ENCODE results near the gene TMEM35B. TPM values are rescaled to one million over a fixed set of nuclear protein-coding genes. Genes with fewer than 3 reads are reported as not detected.
A peak's percentile ranks its signal among the peaks of the same experiment; 100 is the strongest.

TMEM35B gene
- total and polyA plus RNA-seq, 9 of the 15 experiments (the other 6 are each of a cell fraction or from before 2014, with no cell fraction given): 11.4 to 142 (median 21.4) TPM

- 0 out of 2 replicates have a peak, but pooled peaks have one; percentile 63 for TF ChIP-seq ELF4 (CRISPR knock-in tag; IDR thresholded peaks at IDR 0.05)
- 0 out of 2 replicates have a peak, but pooled peaks have one; percentile 27 for TF ChIP-seq ZNF324 (CRISPR knock-in tag; IDR thresholded peaks at IDR 0.05)
- 0 out of 2 replicates have a peak, but pooled peaks have one; percentile 9 for TF ChIP-seq ZNF764 (CRISPR knock-in tag; IDR thresholded peaks at IDR 0.05; ENCODE audit: low read depth)
- TF ChIP-seq HDAC8 (tag; IDR thresholded peaks at IDR 0.05): peak; percentile 60; the same call in 1 of the 2 replicates
- peak; percentile 96; the same call in 1 of the 2 replicates for TF ChIP-seq ILF3 (IDR thresholded peaks at IDR 0.05; ENCODE audit: borderline replicate concordance)
- TF ChIP-seq MYNN (IDR thresholded peaks at IDR 0.05): peak; percentile 28; the same call in 1 of the 2 replicates
- no peak for TF ChIP-seq MYNN (CRISPR knock-in tag; IDR thresholded peaks at IDR 0.05)
- TF ChIP-seq OTX1 (CRISPR knock-in tag; IDR thresholded peaks at IDR 0.05): peak; percentile 64; the same call in 1 of the 2 replicates
- TF ChIP-seq ZNF407 (IDR thresholded peaks at IDR 0.05; ENCODE audit: low read depth): no peak
- TF ChIP-seq PHF20 (IDR thresholded peaks at IDR 0.05; ENCODE audit: partially characterized antibody): peak; percentile 75
- no peak for TF ChIP-seq ZC3H4 (CRISPR knock-in tag; IDR thresholded peaks at IDR 0.05; ENCODE audit: borderline replicate concordance)
- no peak for TF ChIP-seq HSF4 (CRISPR knock-in tag; IDR thresholded peaks at IDR 0.05; ENCODE audit: borderline replicate concordance)
- peak; percentile 52 for TF ChIP-seq NFIC (IDR thresholded peaks at IDR 0.05)
- peak; percentile 72 for TF ChIP-seq ARID4B (CRISPR knock-in tag; IDR thresholded peaks at IDR 0.05)
Measured at GRCh38 chr1:34984793-34985608, at the start of gene TMEM35B (continued).
